OCI-LY7 (cell line): ENCODE measurements around the gene OAT.

Experiments
- EZH2phosphoT487 ChIP-seq: fragments of 200-600 bp; sonication (generic); IDR thresholded peaks from 2 replicates; pipeline ENCODE4 v1.6.1; 2018; ENCODE audit warnings: low read depth, borderline replicate concordance, mild to moderate bottlenecking, mixed run types, antibody characterized with exemption, low read length, moderate library complexity, mixed read lengths
- TF ChIP-seq, protein P1 (sequence below): fragments of 200-600 bp; sonication (generic); conservative IDR thresholded peaks from 2 replicates; pipeline ENCODE4 v1.5.1; 2014; ENCODE audit warnings: mild to moderate bottlenecking, antibody characterized with exemption, low read length, moderate library complexity, mixed read lengths

DNA sequence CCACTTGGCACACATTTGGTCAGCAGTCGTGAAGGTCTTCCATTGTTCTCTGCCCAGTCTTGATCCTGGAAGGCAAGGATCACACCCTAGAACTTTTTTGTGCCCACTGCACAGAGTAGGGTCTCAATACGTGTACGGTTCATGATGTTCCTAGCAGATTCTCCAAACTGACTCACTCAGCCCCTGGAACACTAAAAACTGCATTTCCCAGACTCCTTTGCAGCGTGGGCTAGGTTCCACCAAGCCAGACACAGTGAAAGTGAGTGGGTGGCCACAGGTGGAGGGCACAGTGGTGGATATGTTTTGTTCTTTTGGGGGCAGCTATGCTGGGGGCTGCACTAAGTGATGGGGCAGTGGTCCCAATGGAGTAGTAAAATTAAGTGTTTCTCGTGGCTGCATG is 41.4 kb upstream of the OAT start:
- TF ChIP-seq, protein P1, sequence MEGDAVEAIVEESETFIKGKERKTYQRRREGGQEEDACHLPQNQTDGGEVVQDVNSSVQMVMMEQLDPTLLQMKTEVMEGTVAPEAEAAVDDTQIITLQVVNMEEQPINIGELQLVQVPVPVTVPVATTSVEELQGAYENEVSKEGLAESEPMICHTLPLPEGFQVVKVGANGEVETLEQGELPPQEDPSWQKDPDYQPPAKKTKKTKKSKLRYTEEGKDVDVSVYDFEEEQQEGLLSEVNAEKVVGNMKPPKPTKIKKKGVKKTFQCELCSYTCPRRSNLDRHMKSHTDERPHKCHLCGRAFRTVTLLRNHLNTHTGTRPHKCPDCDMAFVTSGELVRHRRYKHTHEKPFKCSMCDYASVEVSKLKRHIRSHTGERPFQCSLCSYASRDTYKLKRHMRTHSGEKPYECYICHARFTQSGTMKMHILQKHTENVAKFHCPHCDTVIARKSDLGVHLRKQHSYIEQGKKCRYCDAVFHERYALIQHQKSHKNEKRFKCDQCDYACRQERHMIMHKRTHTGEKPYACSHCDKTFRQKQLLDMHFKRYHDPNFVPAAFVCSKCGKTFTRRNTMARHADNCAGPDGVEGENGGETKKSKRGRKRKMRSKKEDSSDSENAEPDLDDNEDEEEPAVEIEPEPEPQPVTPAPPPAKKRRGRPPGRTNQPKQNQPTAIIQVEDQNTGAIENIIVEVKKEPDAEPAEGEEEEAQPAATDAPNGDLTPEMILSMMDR: no peak
- TF ChIP-seq EZH2phosphoT487: no peak
